ENCODE data around the gene PACRG. TPM values are rescaled to one million over a fixed set of nuclear protein-coding genes. Genes with fewer than 3 reads are reported as not detected.

Gene PACRG
- polyA plus RNA-seq, 3 donors, result not detected

GRCh38 chr6:163348789-163349680 lies 621.3 kb downstream of the PACRG start:
- H3K27ac Mint-ChIP-seq, result no peak overlapping the region
- H2AFZ ChIP-seq (ENCODE audit: insufficient read depth, low read depth, low read length, poor library complexity, severe bottlenecking), result no peak overlapping the region
- no peak overlapping the region for H3K4me3 ChIP-seq (replicated peaks in 1 of 3; ENCODE audit: low read depth in 2 of 3, low read length in 3 of 3)
- H3K27ac ChIP-seq (ENCODE audit: low read depth in 1 of 2, low read length in 2 of 2), result no peak overlapping the region
- H3K36me3 ChIP-seq (replicated peaks in 1 of 2; ENCODE audit: control insufficient read depth in 1 of 2, insufficient read depth in 2 of 2, low read length in 2 of 2), result no peaks in the 10 kb centered on the region
- intact Hi-C loops (cut with micrococcal nuclease), result no loop called here
- peaks cover 0 to 5% (median 1%) of the 10 kb centered on the region in 3 donors for H3K27me3 Mint-ChIP-seq (ENCODE audit: low read depth in 3 of 3)
- DNase-seq, result no peak
- H3K9ac ChIP-seq (ENCODE audit: insufficient read depth, low read length, poor library complexity, severe bottlenecking), result no peak overlapping the region
- peaks cover 54% of the 10 kb centered on the region for H3K4me1 Mint-ChIP-seq
- no peaks in the 10 kb centered on the region for H3K27me3 ChIP-seq (ENCODE audit: control insufficient read depth in 2 of 2, insufficient read depth in 2 of 2, low read length in 2 of 2)
- peaks cover 42 to 47% of the 10 kb centered on the region in 2 donors for H3K4me1 ChIP-seq (ENCODE audit: control insufficient read depth in 1 of 2, insufficient read depth in 2 of 2, low read length in 2 of 2)
- H3K79me2 ChIP-seq (ENCODE audit: insufficient read depth, low read length), result no peaks in the 10 kb centered on the region
- WGBS (ENCODE audit: insufficient coverage), result 95% methylated on average over 7 of the region's 9 CpGs
- H3K9me3 ChIP-seq (replicated peaks in 1 of 2; ENCODE audit: control insufficient read depth in 1 of 2, insufficient read depth in 1 of 2, low read length in 2 of 2), result no peaks in the 10 kb centered on the region
- TF ChIP-seq CTCF (IDR thresholded peaks at IDR 0.05), result no peak
- H3K36me3 Mint-ChIP-seq, result no peaks in the 10 kb centered on the region
- no peaks in the 10 kb centered on the region for H4K20me1 ChIP-seq (ENCODE audit: insufficient read depth, low read length)
- no peaks in the 10 kb centered on the region for H3K9me3 Mint-ChIP-seq
- no peak overlapping the region for H3K4me3 Mint-ChIP-seq
- no peak overlapping the region for H3K4me2 ChIP-seq (replicated peaks; ENCODE audit: extremely low read depth, low read length, poor library complexity, severe bottlenecking)

- no peak for DNase-seq
- Mint-ChIP-seq H3K27ac (no peak overlapping the region), H3K4me3 (no peak overlapping the region), H3K36me3 (no peaks in the 10 kb centered on the region), H3K27me3 (ENCODE audit: low read depth in 3 of 3) (peaks cover 0 to 5% (median 1%) of the 10 kb centered on the region in 3 donors), H3K9me3 (no peaks in the 10 kb centered on the region), H3K4me1 (peaks cover 56% of the 10 kb centered on the region)
- Histone ChIP-seq H2AFZ (ENCODE audit: insufficient read depth, low read depth, low read length, poor library complexity, severe bottlenecking) (no peak overlapping the region), H3K27ac (ENCODE audit: low read depth in 1 of 2, low read length in 2 of 2) (no peak overlapping the region), H3K4me2 (replicated peaks; ENCODE audit: extremely low read depth, low read length, poor library complexity, severe bottlenecking) (no peak overlapping the region), H3K4me3 (replicated peaks in 1 of 3; ENCODE audit: low read depth in 2 of 3, low read length in 3 of 3) (no peak overlapping the region), H4K20me1 (ENCODE audit: insufficient read depth, low read length) (no peaks in the 10 kb centered on the region), H3K9me3 (replicated peaks in 1 of 2; ENCODE audit: control insufficient read depth in 1 of 2, insufficient read depth in 1 of 2, low read length in 2 of 2) (no peaks in the 10 kb centered on the region), H3K27me3 (ENCODE audit: control insufficient read depth in 2 of 2, insufficient read depth in 2 of 2, low read length in 2 of 2) (no peaks in the 10 kb centered on the region), H3K79me2 (ENCODE audit: insufficient read depth, low read length) (no peaks in the 10 kb centered on the region), H3K4me1 (ENCODE audit: control insufficient read depth in 1 of 2, insufficient read depth in 2 of 2, low read length in 2 of 2) (peaks cover 44 to 47% of the 10 kb centered on the region in 2 donors), H3K36me3 (replicated peaks in 1 of 2; ENCODE audit: control insufficient read depth in 1 of 2, insufficient read depth in 2 of 2, low read length in 2 of 2) (no peaks in the 10 kb centered on the region), H3K9ac (ENCODE audit: insufficient read depth, low read length, poor library complexity, severe bottlenecking) (no peak overlapping the region)
- TF ChIP-seq CTCF (IDR thresholded peaks at IDR 0.05), result no peak
- intact Hi-C loops (cut with micrococcal nuclease), result loop anchor here (5.0 kb wide), 2 partner anchors 58 to 408 kb away; no protein-coding TSS in a partner anchor
- 92% methylated on average over 8 of the region's 8 CpGs for WGBS (ENCODE audit: insufficient coverage)
These were observed 621.9 kb downstream of the PACRG start for GRCh38 chr6:163349696-163350095.
